Measurements from ENCODE around the gene CD55. TPM values are rescaled to one million over a fixed set of nuclear protein-coding genes. Genes with fewer than 3 reads are reported as not detected.

CD55 gene
- total RNA-seq, 1 experiment from 2014 or later, result 17.3 TPM

GRCh38 chr1:207274882-207275281, 46.6 kb upstream of the CD55 start:
- Histone ChIP-seq H3K14ac (ENCODE audit: insufficient read depth, low read length) (no peak overlapping the region), H4K20me1 (ENCODE audit: control insufficient read depth, insufficient read depth, insufficient read length) (no peaks in the 10 kb centered on the region), H3K9ac (ENCODE audit: extremely low read depth, insufficient read length, low read length) (no peak overlapping the region), H3K56ac (ENCODE audit: insufficient read length, low read depth, low read length) (no peak overlapping the region), H4K5ac (ENCODE audit: insufficient read length, low read depth, low read length) (no peak overlapping the region), H2BK12ac (ENCODE audit: insufficient read length, low read depth, low read length) (no peak overlapping the region), H3K4ac (ENCODE audit: low read depth, low read length) (no peak overlapping the region), H4K91ac (ENCODE audit: insufficient read length, low read depth, low read length) (no peak overlapping the region), H3K18ac (ENCODE audit: insufficient read length, low read depth, low read length) (no peak overlapping the region), H3K9me3 (ENCODE audit: control insufficient read depth, low read depth, low read length) (no peaks in the 10 kb centered on the region), H3T11ph (ENCODE audit: low read length) (no peak overlapping the region), H3K79me2 (ENCODE audit: insufficient read depth, low read length) (no peaks in the 10 kb centered on the region), H4K8ac (replicated peaks; ENCODE audit: insufficient read length, low read depth, low read length) (no peak overlapping the region), H2BK120ac (ENCODE audit: low read depth, low read length, poor library complexity, severe bottlenecking) (no peak overlapping the region), H2BK15ac (ENCODE audit: low read depth, low read length) (no peak overlapping the region), H3K4me2 (ENCODE audit: insufficient read depth, insufficient read length, low read length) (no peak overlapping the region), H2AFZ (ENCODE audit: low read length) (no peak overlapping the region), H2AK5ac (ENCODE audit: insufficient read length, low read length) (no peak overlapping the region), H3K27ac (ENCODE audit: insufficient read length, low read depth, low read length) (no peak overlapping the region), H3K4me1 (ENCODE audit: insufficient read depth, low read length) (no peaks in the 10 kb centered on the region), H3K79me1 (ENCODE audit: insufficient read depth, low read depth, low read length, poor library complexity, severe bottlenecking) (no peaks in the 10 kb centered on the region), H2BK20ac (ENCODE audit: low read depth, low read length, poor library complexity, severe bottlenecking) (no peak overlapping the region), H3K27me3 (ENCODE audit: insufficient read depth, low read length) (no peaks in the 10 kb centered on the region), H2BK5ac (ENCODE audit: insufficient read length, low read length) (no peak overlapping the region), H3K23me2 (ENCODE audit: insufficient read length, low read depth, low read length, poor library complexity, severe bottlenecking) (no peaks in the 10 kb centered on the region), H3K23ac (ENCODE audit: insufficient read length, low read depth, low read length) (no peak overlapping the region)
- peaks cover 0 to 5% (median 0%) of the 10 kb centered on the region in 3 experiments; a peak in 2 of 7 replicates for H3K36me3 Mint-ChIP-seq (ENCODE audit: insufficient read depth in 1 of 3, low read depth in 3 of 3)
- no peak overlapping the region for H3K4me3 Mint-ChIP-seq
- DNase-seq, result no peak
- no peaks in the 10 kb centered on the region for H3K27me3 Mint-ChIP-seq (ENCODE audit: low read depth)
- TF ChIP-seq CTCF (conservative IDR thresholded peaks at IDR 0.05), result no peak
- H3K4me1 Mint-ChIP-seq, result no peaks in the 10 kb centered on the region
- no peak overlapping the region for H3K27ac Mint-ChIP-seq
- H3K9me3 Mint-ChIP-seq, result peaks cover 3 to 23% of the 10 kb centered on the region in 2 experiments
